ENCODE data around the gene TPP1.

- TF ChIP-seq CTCF (IDR thresholded peaks at IDR 0.05) (no peak), POLR2A (IDR thresholded peaks at IDR 0.05) (no peak)
Observed at GRCh38 chr11:6613496-6613895, 5.7 kb downstream of the TPP1 start.

All from thyroid gland (tissue), 4 donors.